Peyer's patch (tissue), 4 donors: Measurements from ENCODE around the gene GNG7.

Experiments
- CTCF ChIP-seq, 6 experiments: fragments of 450-650 bp in 4 of 6; fragments of 200-600 bp in 2 of 6; sonication (generic) in 1 of 6; IDR thresholded peaks; one replicate each; pipeline ENCODE4 v1.5.1; 2017 to 2019; ENCODE audit warnings: antibody characterized with exemption in 6 of 6, mild to moderate bottlenecking in 3 of 6, moderate library complexity in 1 of 6
- POLR2A ChIP-seq, 2 donors: fragments of 450-650 bp; IDR thresholded peaks; one replicate each; pipeline ENCODE4 v1.5.1; 2017; ENCODE audit warnings: antibody characterized with exemption in 2 of 2, mild to moderate bottlenecking in 2 of 2, moderate library complexity in 2 of 2

GRCh38 chr19:2469102-2469914 lies 233.2 kb downstream of the GNG7 start:
- no peak for TF ChIP-seq CTCF (IDR thresholded peaks at IDR 0.05)
- no peak for TF ChIP-seq POLR2A (IDR thresholded peaks at IDR 0.05)
